HG02759 (cell line): ENCODE data around the gene ALG9.
"Not testable (repeated sequence)": the region's sequence is repeated elsewhere in the genome, so short reads cannot be mapped to it uniquely, and the experiment has no call there.

Experiments used
- ATAC-seq: cut with Tn5 transposase; IDR thresholded peaks from one replicate; pipeline ENCODE4 v1.9.1; 2021; ENCODE audit warnings: mild to moderate bottlenecking, moderate library complexity; ENCODE audit not compliant: unreplicated experiment

Gene ALG9

DNA sequence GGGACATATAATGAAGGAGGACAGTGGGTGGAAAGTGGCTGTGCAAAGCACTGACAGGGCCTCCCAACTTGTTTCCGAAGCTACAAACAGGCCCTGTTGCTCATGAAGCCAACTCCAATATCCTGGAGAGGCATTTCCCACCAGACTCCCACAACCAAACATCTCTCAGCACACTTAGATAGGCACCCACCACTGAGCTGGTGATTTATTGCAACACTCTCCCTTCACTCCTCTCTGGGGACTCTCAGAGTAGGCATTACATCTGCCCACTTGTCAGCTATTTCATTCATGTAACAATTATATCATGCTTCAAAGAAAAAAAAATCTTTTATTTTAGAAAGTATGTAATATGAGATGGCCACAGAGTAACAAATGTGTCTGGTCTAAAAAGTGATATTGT is 73.1 kb downstream of the ALG9 start:
- no peak for ATAC-seq

DNA sequence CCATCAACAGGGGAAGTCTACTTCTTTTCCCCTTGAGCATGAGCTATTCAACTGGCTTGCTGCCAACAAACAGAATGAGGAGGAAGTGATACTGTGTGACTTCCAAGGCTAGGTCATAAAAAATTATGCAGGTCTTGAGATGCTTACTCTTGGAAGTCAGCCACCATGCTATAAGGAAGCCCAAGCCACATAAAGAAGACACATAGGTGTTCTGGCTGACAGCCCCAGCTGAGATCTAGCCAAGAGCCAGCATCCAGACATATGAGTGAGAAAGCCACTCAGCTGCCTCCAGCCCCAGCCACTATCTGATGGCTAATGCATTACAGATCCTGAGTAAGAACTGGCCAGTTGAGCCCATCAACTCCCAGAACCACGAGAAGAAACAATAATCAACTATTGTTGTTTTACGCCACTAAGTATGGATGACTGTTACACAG is 74.2 kb downstream of the ALG9 start:
- no peak for ATAC-seq

DNA sequence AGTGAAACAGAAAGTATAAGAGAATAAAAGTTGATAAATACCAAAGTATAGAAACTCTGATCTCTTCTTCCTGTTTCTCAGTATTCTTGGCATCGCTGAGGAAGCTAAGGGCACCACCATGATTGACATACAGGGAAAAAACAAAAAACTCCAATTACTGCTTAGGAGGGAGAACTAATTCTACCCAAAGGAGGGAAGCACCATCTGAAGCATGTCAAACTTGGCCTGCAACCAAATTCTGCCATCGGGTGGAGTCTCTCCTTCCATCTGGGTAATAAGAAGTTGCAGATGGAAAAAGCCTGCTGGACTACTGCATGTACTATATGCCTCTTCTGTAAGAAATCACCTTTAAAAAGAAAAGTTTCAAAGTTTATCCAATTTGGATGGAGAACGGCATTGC is 74.7 kb downstream of the ALG9 start:
- no peak for ATAC-seq

DNA sequence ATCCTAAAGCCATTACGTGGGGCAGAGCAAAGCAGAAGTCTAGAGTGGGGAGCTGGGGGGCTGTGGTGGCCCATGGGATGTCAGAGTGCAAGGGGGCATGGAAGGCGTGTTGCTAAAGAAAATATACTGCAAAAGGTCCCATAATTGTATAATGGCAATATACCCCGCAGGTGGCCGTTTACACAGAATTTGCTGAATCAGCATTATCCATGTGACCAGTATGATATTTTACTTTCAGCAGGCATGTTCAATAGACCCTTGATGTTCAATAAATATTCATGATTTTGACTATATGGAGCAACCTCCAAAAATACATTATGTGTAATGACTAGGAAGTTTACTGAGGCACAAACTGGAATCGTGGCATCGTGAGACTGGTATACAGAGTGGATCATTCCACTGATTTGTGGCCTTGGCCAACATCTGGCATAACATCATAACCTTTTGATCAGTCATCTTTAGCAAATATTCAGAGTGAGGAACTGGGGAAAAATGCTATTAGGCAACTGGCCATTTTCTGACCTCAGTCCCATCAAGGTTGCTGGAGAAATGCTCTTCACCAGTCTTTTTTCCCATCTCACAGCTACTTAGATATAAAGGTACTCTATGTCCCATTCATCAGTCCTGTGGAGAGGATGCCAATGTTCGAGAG is 75.9 kb downstream of the ALG9 start:
- no peak for ATAC-seq

DNA sequence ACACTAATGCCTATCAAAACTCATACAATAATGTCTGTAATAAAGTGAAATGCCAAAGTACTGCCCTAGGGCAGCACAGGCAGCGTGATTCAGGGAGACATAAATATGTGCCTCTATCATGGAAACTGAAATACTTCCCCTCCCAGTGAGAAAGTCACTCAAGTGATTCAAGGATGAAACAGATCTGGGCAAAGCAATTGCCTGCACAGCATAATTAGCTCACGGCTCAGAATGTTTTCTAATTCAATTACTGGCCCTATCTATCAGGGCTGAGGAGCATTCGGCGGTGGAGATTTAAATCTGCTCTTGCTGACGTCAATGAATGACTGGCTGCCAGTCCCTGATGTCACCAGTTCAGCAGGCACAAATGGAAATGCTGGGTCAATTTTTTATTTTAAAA is 77.5 kb downstream of the ALG9 start:
- no peak for ATAC-seq

DNA sequence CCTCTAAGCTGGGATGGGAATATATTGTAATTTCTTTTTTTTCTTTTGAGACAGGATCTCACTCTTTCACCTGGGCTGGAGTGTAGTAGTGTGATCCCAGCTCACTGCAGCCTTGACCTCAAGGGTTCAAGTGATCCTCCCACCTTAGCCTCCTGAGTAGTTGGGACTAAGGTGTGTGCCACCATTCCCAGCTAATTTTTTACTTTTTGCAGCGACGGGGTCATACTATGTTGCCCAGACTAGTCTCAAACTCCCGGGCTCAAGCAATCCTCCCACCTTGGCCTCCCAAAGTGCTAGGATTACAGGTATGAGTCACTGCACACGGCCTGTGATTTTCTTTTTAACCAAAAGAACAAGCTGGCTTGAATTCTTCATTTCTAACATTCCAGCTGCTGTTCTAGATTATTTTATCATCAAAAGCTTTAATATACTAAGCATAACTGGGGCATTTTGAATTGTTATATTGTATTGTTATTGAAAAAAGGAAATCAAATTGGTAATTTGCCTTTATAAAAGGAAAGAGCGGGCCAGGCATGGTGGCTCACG is 78.4 kb downstream of the ALG9 start:
- no peak for ATAC-seq

DNA sequence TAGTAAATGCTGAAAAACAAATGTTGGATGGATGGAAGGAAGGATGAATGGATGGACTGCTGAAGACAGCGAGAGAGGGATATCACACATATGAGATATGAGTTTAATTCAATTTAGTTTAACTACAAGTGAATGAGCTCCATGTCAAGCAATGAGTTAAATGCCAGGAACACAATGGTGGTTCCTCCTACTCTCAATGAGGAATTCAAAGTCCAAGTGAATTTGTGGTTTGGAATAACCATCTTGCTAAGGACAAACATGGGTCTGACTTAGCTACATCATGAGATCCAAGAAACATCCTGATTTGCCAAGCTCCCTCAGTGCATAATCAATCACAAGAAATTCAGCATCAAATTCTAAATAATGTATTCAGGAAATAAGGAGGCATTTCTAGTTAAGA is 79.1 kb downstream of the ALG9 start:
- ATAC-seq = no peak

DNA sequence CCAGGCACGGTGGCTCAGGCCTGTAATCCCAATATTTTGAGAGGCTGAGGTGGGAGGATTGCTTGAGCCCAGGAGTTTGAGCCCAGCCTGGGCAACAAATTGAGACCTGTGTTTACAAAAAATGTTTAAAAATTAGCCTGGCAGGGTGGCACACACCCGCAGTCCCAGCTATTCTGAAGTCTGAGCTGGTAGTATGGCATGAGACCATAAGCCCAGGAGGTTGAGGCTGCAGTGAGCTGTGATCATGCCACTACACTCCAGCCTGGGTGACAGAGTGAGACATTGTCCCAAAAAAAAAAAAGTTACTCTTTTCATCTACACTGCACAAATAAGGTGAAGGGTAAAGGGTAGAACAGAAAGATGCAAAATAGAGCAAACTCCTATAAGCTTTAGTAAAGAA is 82.9 kb downstream of the ALG9 start:
- no peak for ATAC-seq

DNA sequence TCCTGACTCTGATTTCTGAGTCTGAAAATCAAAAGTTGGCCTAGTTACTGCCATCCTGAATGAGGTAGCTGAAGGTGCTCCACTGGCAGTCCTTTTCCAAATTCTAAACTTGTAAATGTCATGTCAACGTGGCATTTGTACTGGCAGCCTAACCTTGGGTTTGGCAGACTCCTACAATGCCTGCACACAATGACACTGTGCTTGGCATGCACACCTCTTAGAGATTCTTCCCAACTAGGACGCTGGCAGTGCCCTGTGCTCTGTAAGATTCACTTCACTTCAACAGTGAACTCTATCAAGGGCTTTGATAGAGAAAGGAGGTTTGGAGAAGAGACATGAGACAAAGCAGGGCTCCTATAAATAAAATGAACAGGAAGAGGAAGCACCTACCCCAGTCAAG is 83.3 kb downstream of the ALG9 start:
- no peak for ATAC-seq

DNA sequence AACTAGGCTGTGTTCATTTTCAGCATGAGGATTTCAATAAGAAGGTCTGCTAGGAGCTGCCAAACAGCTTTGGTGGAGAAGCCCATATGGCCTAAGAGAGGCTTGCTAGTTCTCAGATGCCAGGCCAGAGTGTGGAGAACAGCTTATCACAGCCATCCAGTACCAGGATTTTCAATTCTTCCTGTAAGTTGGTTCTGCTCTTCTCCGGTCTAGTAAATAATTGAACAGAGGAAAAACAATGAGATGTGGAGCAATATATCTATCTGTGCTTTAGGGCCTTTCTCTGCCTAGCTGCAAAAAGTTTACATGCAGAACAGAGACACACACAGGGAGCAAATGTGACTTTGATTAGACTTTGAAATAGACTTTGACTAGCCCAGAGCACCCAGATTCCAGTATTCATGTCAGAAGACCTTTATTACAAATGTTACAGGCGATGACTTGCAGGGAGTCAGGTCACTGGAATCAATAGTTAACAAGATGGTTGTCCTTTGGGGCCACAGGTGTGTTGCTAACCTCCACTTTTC is 85.4 kb downstream of the ALG9 start:
- no peak for ATAC-seq

DNA sequence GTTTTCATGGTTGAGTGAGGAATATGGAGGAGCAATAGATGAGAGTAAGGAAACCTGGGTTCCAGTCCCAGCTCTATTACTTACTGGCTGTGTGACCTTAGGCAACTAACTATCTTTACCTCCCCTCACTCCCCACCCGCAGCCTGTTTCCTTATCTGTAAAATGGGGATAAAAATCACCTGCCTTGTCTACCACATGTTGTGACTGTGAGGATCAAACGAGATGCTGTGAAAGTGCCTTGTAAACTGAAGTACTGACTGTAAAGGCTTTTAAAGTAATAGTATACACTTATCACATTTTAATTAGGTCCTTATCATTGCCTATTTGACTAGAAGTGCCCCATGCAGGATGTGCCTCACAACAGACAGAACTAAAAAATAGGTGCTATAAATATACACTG is 86.3 kb downstream of the ALG9 start:
- ATAC-seq = no peak

DNA sequence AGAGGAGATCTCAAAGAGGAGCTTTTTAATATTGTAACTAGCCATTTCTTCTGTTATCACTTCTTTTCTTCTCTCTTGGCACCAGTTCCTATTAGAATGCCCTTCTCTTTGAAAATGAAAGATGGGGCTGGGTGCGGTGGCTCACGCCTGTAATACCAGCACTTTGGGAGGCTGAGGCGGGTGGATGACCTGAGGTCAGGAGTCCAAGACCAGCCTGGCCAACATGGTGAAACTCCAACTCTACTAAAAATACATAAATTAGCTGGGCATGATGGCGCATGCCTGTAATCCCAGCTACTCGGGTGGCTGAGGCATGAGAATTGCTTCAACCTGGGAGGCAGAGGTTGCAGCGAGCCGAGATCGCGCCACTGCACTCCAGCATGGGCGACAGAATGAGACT is 87.1 kb downstream of the ALG9 start:
- ATAC-seq = not testable (repeated sequence)

DNA sequence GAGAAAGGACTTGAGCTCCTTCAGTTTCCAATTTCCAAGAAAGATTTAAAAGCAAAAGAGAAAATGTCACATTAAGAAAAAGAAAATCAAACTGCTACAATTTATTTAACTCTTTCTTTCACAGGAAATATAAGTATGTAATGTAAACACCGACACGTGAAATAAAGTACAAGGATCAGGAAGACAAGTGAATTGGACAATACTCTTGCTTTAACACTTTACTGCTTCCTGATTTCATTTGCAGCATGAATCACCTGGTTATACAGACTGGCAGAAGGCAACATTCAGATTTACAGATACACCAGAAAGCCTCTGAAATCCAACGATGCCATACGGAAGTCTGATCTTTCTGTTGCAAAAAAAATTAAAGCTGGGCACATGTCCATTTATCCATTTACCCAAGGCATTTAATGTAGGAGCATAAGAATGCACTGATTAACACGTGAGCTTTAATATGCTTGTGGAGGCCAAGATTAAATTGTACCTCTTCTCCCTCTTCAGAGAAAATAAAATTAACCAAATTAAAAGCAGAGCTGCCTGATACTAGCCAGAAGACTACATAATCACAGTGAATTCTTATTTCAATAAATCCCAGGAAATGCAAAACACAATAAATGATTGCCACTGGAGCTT is 89.2 kb downstream of the ALG9 start:
- ATAC-seq = no peak

DNA sequence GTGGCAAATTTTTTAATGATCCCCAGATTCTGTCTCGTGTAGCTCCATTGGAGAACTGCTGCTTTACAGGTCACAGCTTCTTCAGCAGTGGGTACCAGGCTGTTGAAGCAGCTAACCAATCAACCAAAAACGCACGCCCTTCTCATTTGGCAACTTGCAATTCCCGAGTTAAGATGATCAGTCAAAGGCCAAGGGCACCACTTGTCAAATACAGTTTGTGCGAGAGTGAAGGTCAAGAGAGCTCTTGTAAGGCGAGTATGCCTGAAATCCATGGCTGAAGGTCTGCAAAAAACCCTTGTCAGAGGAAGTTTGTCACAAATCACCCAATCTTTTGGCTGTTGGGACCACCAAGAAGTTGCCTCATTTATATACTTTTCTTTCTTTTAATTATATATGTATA is 92.3 kb downstream of the ALG9 start:
- ATAC-seq = no peak

DNA sequence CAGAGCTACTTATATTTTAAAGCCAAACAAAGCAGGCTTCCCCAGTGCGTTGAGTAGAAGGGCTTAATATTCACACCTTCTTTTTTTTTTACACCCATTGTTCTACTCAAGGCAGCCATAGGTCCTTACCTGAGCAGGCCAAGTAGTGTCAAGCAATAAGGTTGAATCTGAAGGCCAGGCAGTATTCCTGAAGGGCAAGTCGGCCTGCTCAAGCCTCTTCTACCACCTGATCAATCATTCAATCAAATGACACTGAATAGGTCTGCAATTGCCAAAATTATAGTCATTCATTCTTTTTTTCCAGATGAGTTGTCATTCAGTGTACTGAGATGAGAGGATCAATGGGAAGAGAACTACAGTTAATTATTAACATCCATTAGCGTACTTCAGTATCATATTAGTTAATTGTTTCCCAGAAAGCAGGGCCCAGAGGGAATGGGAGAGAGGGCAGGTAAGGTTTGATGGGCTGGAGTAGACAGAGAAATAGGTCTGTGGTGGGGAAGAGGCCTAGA is 93.3 kb downstream of the ALG9 start:
- ATAC-seq = no peak

DNA sequence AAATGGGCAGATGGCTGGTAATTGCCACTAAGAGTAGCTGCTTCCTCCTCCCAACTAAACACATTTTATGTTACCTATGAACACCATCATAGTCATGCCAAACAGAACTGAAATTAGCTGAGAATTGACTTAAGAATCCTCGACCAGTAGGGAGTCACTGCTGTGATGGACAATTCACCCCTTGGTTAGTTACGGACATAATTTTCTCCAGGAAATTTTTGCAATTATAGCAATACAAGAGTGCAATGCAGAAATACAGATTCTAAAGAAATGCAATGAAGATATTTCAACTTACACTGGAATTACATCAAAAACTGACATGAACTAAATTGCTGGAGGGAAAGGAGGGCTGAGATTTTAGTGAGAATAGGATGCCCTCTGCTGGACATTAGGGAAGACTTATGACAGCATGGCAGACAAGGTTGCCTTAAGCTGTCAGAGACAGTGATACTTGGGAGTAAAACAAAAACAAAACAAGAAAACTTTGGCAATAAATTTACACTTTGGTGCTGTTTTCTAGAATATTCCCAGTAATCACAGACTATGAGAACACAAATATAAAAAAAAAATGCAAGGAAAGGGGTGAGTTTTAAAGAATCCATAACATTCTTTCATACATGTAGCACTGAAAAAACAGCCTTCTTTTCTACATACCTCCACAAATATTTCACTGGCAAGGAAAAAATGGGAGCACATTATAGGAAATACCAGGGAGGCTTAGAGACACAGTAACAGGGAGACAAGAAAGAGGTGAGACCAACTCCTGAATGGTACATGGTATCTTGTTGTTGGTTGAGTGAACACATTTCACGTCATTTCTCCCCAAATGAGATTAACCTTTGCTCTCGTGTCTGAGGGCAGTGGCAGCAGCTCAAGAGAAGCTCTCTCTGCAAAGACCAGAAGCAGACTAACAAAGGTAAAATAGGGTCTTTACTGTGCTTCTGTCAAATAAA is 94.0 kb downstream of the ALG9 start:
- ATAC-seq = peak; percentile 56

DNA sequence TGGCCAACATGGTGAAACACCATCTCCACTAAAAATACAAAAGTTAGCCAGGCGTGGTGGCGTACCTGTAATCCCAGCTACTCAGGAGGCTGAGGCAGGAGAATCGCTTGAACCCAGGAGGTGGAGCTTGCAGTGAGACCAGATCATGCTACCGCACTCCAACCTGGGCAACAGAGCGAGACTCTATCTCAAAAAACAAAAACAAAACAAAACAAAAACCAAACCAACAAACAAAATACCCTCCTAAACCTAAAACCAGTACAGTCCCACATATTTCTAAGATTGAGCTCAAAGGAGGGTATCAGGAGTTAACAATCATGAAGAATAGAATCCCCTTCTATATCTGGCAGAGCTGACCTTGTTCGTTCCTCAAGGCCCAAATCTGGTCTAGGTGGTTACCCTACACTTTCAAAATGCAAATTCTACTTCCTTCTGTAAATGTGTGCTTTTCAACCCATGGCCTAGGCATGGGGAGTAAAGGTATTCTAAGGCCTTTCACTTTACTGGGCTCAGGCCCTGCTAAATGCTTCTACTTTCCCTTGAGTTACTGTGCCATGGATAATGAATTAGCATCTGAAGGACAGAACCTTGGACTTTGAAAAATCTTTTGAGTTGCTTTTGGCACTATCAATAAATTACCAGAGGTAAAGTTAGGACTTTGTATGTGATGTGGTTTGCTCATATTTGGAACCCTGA is 94.8 kb downstream of the ALG9 start:
- peak; percentile 97 for ATAC-seq

DNA sequence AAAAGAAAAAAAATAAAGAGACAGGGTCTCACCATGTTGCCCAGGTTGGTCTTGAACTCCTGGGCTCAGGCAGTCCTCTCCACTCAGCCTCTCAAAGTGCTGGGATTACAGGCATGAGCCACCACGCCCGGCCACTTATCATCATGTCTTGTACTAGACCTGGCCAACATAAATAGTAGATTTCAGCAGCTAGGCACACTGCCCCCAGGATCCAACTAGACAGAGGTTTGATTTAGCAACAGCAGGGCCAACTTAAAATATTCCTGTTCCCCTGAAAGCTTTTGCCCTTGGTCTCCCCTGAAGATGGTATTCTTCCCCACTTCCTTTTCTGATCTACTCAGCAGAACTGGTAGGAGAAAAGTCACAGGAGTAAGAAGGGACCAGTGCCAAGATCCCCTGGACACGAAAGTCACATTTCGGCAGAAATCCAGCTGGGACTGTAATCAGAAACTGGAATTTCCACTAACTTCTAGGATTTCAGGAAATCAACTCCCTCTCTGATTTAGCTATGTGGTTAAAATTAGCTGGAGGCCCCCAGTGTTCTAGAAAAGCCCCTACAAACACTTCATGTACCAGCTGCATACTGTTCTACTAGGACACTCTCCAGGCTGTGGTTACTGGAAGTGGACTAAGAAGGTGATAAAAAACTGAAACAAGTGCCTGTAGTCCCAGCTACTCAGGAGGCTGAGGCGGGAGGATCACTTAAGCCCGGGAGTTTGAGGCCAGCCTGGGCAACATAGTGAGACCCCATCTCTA is 96.2 kb downstream of the ALG9 start:
- ATAC-seq = no peak

DNA sequence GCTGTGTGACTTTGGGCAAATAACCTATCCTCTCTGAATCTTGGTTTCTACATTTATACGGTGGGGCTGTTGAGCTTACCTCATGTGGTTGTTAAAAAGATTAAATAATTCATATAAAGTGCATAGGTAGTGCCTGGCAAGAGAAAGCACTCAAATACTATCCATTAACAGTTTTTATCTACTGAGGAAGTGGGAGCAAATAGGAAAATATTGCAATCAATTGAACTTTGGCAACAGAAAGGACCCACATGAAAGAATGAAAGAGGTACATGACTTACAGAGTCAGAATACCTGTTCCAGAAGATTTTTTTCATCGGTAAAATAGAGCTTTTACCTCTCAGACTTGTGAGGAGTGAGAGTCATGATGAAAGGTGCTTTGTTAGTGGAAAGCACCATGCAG is 98.8 kb downstream of the ALG9 start:
- ATAC-seq = no peak

DNA sequence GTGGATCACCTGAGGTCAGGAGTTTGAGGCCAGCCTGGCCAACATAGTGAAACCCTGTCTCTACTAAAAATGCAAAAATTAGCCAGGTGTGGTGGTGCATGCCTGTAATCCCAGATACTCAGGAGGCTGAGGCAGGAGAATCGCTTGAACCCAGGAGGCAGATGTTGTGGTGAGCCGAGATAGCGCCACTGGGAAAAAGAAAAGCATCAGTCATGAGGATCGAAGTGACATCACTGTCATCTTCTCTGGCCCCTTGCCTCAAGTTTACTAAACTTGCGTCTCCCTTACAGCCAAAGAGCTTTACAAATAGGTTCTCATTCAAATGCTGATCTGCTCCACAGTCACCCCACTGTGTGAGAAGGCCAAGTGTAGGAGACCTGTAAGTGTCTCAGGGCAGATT is 100.2 kb downstream of the ALG9 start:
- ATAC-seq = not testable (repeated sequence)
